DND-41 (cell line): ENCODE measurements around the gene ENDOG.
"Not testable (repeated sequence)": the region's sequence is repeated elsewhere in the genome, so short reads cannot be mapped to it uniquely, and the experiment has no call there.

Experiments used
- ATAC-seq: fragments of 200-7000 bp; cut with Tn5 transposase; 3 replicates; pipeline ENCODE4 v1.9.1; 2021; ENCODE audit warnings: low read depth; ENCODE audit not compliant: insufficient read depth
- DNase-seq: peaks from one replicate; pipeline ENCODE4 v3.0.0-alpha.2; 2020
- H2AFZ ChIP-seq: 2 replicates; pipeline ENCODE4 v1.6.0; 2012; ENCODE audit warnings: low read depth, low read length
- H3K27ac ChIP-seq: 2 replicates; pipeline ENCODE4 v1.5.1; 2012; ENCODE audit warnings: low read length, inconsistent platforms
- H3K27me3 ChIP-seq: fragments of 200-600 bp; sonication (generic); 2 replicates; pipeline ENCODE4 v1.6.0; 2012; ENCODE audit warnings: low read length, mild to moderate bottlenecking, inconsistent platforms; ENCODE audit not compliant: insufficient read depth, poor library complexity
- H3K36me3 ChIP-seq: 2 replicates; pipeline ENCODE4 v1.5.1; 2012; ENCODE audit warnings: low read length, inconsistent platforms; ENCODE audit not compliant: insufficient read depth
- H3K4me1 ChIP-seq: 2 replicates; pipeline ENCODE4 v1.5.1; 2012; ENCODE audit warnings: mild to moderate bottlenecking, low read length; ENCODE audit not compliant: insufficient read depth
- H3K4me2 ChIP-seq: 2 replicates; pipeline ENCODE4 v1.6.0; 2012; ENCODE audit warnings: mild to moderate bottlenecking, moderate library complexity, low read length, inconsistent platforms; ENCODE audit not compliant: insufficient read depth
- H3K4me3 ChIP-seq, 2 experiments: fragments of 200-600 bp in 1 of 2; shearing (Covaris generic) in 1 of 2; 2 replicates each; pipeline ENCODE4 v1.5.1; 2012 to 2016; ENCODE audit warnings: inconsistent platforms in 2 of 2, low read length in 2 of 2, mild to moderate bottlenecking in 2 of 2, low read depth in 1 of 2, moderate library complexity in 1 of 2
- H3K79me2 ChIP-seq: 2 replicates; pipeline ENCODE4 v1.6.0; 2012; ENCODE audit warnings: low read length, inconsistent platforms; ENCODE audit not compliant: insufficient read depth
- H3K9ac ChIP-seq: 2 replicates; pipeline ENCODE4 v1.6.0; 2012; ENCODE audit warnings: low read depth, mild to moderate bottlenecking, inconsistent platforms, low read length, moderate library complexity
- H3K9me3 ChIP-seq: 2 replicates; pipeline ENCODE4 v1.5.1; 2012; ENCODE audit warnings: low read length, moderate library complexity, mild to moderate bottlenecking, inconsistent platforms; ENCODE audit not compliant: insufficient read depth, severe bottlenecking
- H4K20me1 ChIP-seq: 2 replicates; pipeline ENCODE4 v1.6.0; 2012; ENCODE audit warnings: low read length; ENCODE audit not compliant: insufficient read depth
- EZH2 ChIP-seq: IDR thresholded peaks from 3 replicates; pipeline ENCODE4 v1.6.1; 2012; ENCODE audit warnings: borderline replicate concordance, low read depth, mild to moderate bottlenecking, moderate library complexity, low read length, inconsistent platforms; ENCODE audit not compliant: severe bottlenecking
- TF ChIP-seq, protein P1 (sequence below): IDR thresholded peaks from 2 replicates; pipeline ENCODE4 v1.5.1; 2012; ENCODE audit warnings: borderline replicate concordance, low read length, moderate library complexity, mild to moderate bottlenecking; ENCODE audit not compliant: poor library complexity, severe bottlenecking; ENCODE audit errors: extremely low read depth

ENDOG gene

DNA sequence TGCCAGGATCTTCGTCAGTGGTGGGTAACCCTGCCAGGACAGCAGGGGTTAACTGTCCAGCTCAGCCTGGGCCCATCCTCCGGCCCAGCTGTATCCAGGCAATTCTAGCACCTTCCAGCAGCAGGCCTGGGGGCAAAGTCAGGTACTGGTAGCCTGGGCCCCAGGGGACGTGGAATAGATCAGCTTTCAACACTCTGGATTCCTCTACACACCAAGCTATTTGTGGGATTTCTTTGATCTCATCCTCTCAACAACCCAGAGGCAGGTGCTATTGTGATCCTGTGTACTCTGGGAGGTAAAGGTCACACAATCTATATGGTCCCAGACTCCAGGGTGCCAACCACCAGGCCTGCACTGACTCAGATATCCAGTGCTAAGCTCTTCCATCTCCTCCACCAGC lies 20.0 kb downstream of the ENDOG start:
- Histone ChIP-seq H2AFZ (no peak overlapping the region), H3K27me3 (no peaks in the 10 kb centered on the region), H3K9ac (no peak overlapping the region), H3K4me2 (no peak overlapping the region), H3K36me3 (peaks cover 14% of the 10 kb centered on the region; the same call in 1 of the 2 replicates), H3K27ac (no peak overlapping the region), H3K4me3 (no peak overlapping the region), H3K9me3 (no peaks in the 10 kb centered on the region), H4K20me1 (no peaks in the 10 kb centered on the region), H3K4me1 (no peaks in the 10 kb centered on the region), H3K79me2 (no peaks in the 10 kb centered on the region)
- DNase-seq: no peak
- ATAC-seq: no peak
- TF ChIP-seq EZH2: no peak
- TF ChIP-seq, protein P1, sequence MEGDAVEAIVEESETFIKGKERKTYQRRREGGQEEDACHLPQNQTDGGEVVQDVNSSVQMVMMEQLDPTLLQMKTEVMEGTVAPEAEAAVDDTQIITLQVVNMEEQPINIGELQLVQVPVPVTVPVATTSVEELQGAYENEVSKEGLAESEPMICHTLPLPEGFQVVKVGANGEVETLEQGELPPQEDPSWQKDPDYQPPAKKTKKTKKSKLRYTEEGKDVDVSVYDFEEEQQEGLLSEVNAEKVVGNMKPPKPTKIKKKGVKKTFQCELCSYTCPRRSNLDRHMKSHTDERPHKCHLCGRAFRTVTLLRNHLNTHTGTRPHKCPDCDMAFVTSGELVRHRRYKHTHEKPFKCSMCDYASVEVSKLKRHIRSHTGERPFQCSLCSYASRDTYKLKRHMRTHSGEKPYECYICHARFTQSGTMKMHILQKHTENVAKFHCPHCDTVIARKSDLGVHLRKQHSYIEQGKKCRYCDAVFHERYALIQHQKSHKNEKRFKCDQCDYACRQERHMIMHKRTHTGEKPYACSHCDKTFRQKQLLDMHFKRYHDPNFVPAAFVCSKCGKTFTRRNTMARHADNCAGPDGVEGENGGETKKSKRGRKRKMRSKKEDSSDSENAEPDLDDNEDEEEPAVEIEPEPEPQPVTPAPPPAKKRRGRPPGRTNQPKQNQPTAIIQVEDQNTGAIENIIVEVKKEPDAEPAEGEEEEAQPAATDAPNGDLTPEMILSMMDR: no peak

DNA sequence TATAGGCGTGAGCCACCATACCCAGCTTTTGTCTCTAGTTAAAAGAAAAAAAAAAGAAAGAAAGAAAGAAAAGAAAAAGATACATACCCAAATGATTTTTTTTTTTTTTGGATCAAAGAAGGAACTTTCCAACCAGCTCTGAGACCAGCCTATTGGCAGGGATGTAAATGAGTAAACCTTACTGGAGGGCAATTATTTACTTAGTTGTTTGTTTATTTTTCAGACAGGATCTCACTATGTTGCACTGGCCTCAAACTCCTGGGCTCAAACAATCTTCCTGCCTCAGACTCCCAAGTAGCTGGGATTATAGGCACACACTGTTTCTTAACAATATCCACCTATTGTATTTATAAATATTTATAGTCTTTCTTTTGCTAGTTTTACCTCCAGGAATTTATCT lies 22.2 kb downstream of the ENDOG start:
- Histone ChIP-seq H3K79me2 (no peaks in the 10 kb centered on the region), H3K4me1 (no peaks in the 10 kb centered on the region), H2AFZ (no peak overlapping the region), H3K4me3 (no peak overlapping the region), H3K9me3 (no peaks in the 10 kb centered on the region), H3K4me2 (no peak overlapping the region), H3K27me3 (no peaks in the 10 kb centered on the region), H3K9ac (no peak overlapping the region), H3K36me3 (peaks cover 9% of the 10 kb centered on the region; the same call in 1 of the 2 replicates), H3K27ac (no peak overlapping the region), H4K20me1 (no peaks in the 10 kb centered on the region)
- ATAC-seq (no peak), DNase-seq (no peak)
- TF ChIP-seq EZH2: no peak

DNA sequence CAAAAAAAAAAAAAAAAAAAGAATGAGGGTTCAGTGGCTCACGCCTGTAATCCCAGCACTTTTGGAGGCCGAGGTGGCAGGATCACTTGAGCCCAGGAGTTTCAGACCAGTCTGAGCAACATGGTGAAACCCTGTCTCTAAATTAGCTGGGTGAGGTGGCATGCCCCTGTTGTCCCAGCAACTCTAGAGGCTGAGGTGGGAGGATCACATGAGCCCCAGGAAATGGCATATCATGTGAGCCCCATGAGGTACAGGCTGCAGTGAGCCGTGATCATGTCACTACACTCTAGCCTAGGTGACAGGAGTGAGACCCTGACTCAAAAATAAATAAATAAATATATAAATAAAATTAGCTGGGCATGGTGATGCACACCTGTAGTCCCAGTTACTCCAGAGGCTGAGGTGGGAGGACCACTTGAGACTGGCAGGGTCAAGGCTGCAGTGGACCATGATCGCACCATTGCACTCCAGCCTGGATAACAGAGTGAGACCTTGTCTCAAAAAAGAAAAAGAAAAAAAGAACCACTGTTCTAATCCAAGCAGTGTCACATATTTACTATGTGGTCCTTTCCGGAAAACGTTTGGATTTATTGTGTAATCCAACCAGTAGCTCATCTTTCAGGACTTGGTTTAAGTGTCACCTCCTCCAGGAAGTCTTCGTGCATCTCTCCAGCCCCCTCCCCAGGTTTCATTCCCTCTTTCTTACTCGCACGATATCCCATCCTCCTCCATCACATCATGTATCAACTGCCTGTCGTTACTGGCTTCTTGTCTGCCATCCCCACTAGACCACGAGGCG lies 23.6 kb downstream of the ENDOG start:
- H3K9me3 ChIP-seq: no peaks in the 10 kb centered on the region
- no peaks in the 10 kb centered on the region for H3K79me2 ChIP-seq
- TF ChIP-seq EZH2: no peak
- TF ChIP-seq, protein P1: no peak
- H3K4me1 ChIP-seq: no peaks in the 10 kb centered on the region
- H2AFZ ChIP-seq: no peak overlapping the region
- H3K27me3 ChIP-seq: no peaks in the 10 kb centered on the region
- no peak overlapping the region for H3K4me3 ChIP-seq
- no peak overlapping the region for H3K4me2 ChIP-seq
- peaks cover 9% of the 10 kb centered on the region; the same call in 1 of the 2 replicates for H3K36me3 ChIP-seq
- no peak overlapping the region for H3K9ac ChIP-seq
- no peaks in the 10 kb centered on the region for H4K20me1 ChIP-seq
- ATAC-seq: no peak
- no peak overlapping the region for H3K27ac ChIP-seq
- no peak for DNase-seq

DNA sequence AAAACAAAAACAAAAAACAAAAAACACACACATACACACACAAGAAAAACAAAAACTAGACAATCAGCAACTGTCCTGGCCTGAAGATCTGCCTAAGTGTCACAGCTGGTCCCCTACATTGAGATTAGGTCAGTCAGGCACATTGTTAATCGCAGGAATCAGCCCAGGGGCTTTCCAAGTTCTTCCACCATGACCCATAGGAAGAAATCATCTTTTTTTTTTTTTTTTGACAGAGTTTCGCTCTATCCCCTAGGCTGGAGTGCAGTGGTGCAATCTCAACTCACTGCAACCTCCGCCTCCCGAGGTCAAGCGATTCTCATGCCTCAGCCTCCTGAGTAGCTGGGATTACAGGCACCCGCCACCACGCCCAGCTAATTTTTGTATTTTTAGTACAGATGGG lies 24.9 kb downstream of the ENDOG start:
- H3K4me1 ChIP-seq, H3K27ac ChIP-seq, ATAC-seq, H3K36me3 ChIP-seq, H3K9me3 ChIP-seq, H4K20me1 ChIP-seq, H3K79me2 ChIP-seq, DNase-seq, H3K4me2 ChIP-seq, H2AFZ ChIP-seq, H3K9ac ChIP-seq, H3K4me3 ChIP-seq, H3K27me3 ChIP-seq: not testable (repeated sequence)
